Neuronal stem cell (in vitro differentiated cells): ENCODE data around the gene EPB41L5.
"Not testable (repeated sequence)": the region's sequence is repeated elsewhere in the genome, so short reads cannot be mapped to it uniquely, and the experiment has no call there.

Experiments
- DNase-seq: peaks from one replicate; pipeline ENCODE4 v3.0.0-alpha.2; 2013; ENCODE audit warnings: low spot score
- H2AFZ ChIP-seq: one replicate; pipeline ENCODE4 v1.6.1; 2013; ENCODE audit warnings: mild to moderate bottlenecking, low read length, inconsistent platforms
- H2AK5ac ChIP-seq: 2 replicates; pipeline ENCODE4 v1.6.1; 2013; ENCODE audit warnings: low read depth, mild to moderate bottlenecking, inconsistent platforms, low read length, moderate library complexity, mixed read lengths
- H2BK120ac ChIP-seq: 2 replicates; pipeline ENCODE4 v1.6.1; 2013; ENCODE audit warnings: low read depth, mild to moderate bottlenecking, inconsistent platforms, low read length, moderate library complexity, mixed read lengths
- H2BK12ac ChIP-seq: one replicate; pipeline ENCODE4 v1.6.1; 2013; ENCODE audit warnings: low read length, inconsistent platforms
- H2BK15ac ChIP-seq: 2 replicates; pipeline ENCODE4 v1.6.1; 2013; ENCODE audit warnings: mild to moderate bottlenecking, low read length, inconsistent platforms, mixed read lengths
- H2BK5ac ChIP-seq: one replicate; pipeline ENCODE4 v1.6.1; 2013; ENCODE audit warnings: inconsistent platforms, mild to moderate bottlenecking, low read length, moderate library complexity
- H3K14ac ChIP-seq: one replicate; pipeline ENCODE4 v1.6.1; 2013; ENCODE audit warnings: low read length, inconsistent platforms
- H3K18ac ChIP-seq: 2 replicates; pipeline ENCODE4 v1.6.1; 2013; ENCODE audit warnings: low read length, inconsistent platforms
- H3K23ac ChIP-seq: 2 replicates; pipeline ENCODE4 v1.6.1; 2013; ENCODE audit warnings: low read depth, mild to moderate bottlenecking, mixed read lengths, low read length, inconsistent platforms; ENCODE audit not compliant: poor library complexity
- H3K27ac ChIP-seq: replicated peaks from 3 replicates; pipeline ENCODE4 v1.5.1; 2013; ENCODE audit warnings: low read length, inconsistent platforms
- H3K27me3 ChIP-seq, 3 experiments: 2 replicates each; pipeline ENCODE4 v1.6.1; 2013; ENCODE audit warnings: low read length in 3 of 3, mild to moderate bottlenecking in 2 of 3, inconsistent platforms in 1 of 3, low read depth in 1 of 3, mixed read lengths in 1 of 3, moderate library complexity in 1 of 3; ENCODE audit not compliant: control insufficient read depth in 3 of 3, insufficient read depth in 3 of 3
- H3K36me3 ChIP-seq, 2 donors: replicated peaks in 1 of 2; 2 replicates each; pipeline ENCODE4 v1.6.1; 2013; ENCODE audit warnings: low read length in 2 of 2; ENCODE audit not compliant: control insufficient read depth in 2 of 2, insufficient read depth in 2 of 2
- H3K4ac ChIP-seq: 2 replicates; pipeline ENCODE4 v1.6.1; 2013; ENCODE audit warnings: inconsistent platforms, mild to moderate bottlenecking, low read length, moderate library complexity
- H3K4me1 ChIP-seq, 2 donors: 1 replicate in 1 of 2; 2 replicates in 1 of 2; pipeline ENCODE4 v1.6.1; 2013; ENCODE audit warnings: low read length in 2 of 2, low read depth in 1 of 2; ENCODE audit not compliant: control insufficient read depth in 2 of 2, insufficient read depth in 1 of 2
- H3K4me2 ChIP-seq: one replicate; pipeline ENCODE4 v1.6.1; 2013; ENCODE audit warnings: mild to moderate bottlenecking, low read length, inconsistent platforms; ENCODE audit not compliant: insufficient read depth, poor library complexity, severe bottlenecking
- H3K4me3 ChIP-seq, 2 donors: 2 replicates each; pipeline ENCODE4 v1.5.1; 2013; ENCODE audit warnings: low read length in 2 of 2, mild to moderate bottlenecking in 2 of 2, inconsistent platforms in 1 of 2, moderate library complexity in 1 of 2
- H3K79me1 ChIP-seq: one replicate; pipeline ENCODE4 v1.6.1; 2013; ENCODE audit warnings: low read depth, mild to moderate bottlenecking, inconsistent platforms, low read length, moderate library complexity
- H3K9ac ChIP-seq: one replicate; pipeline ENCODE4 v1.6.1; 2013; ENCODE audit warnings: mild to moderate bottlenecking, low read depth, low read length, inconsistent platforms; ENCODE audit not compliant: poor library complexity
- H3K9me3 ChIP-seq, 2 donors: replicated peaks in 1 of 2; 2 replicates each; pipeline versions ENCODE3 to v1.6.1; 2013; ENCODE audit warnings: low read length in 2 of 2, mild to moderate bottlenecking in 2 of 2, inconsistent platforms in 1 of 2, low read depth in 1 of 2, mixed read lengths in 1 of 2, moderate library complexity in 1 of 2; ENCODE audit not compliant: control insufficient read depth in 2 of 2, insufficient read depth in 1 of 2
- H4K8ac ChIP-seq: one replicate; pipeline ENCODE4 v1.6.1; 2013; ENCODE audit warnings: low read depth, mild to moderate bottlenecking, inconsistent platforms, low read length, moderate library complexity
- H4K91ac ChIP-seq: one replicate; pipeline ENCODE4 v1.6.1; 2013; ENCODE audit warnings: low read length, low read depth, mild to moderate bottlenecking, inconsistent platforms; ENCODE audit not compliant: poor library complexity
- WGBS, 2 donors: extraction: QIAGEN DNeasy Blood & Tissue Kit; methylation state at CpG; one replicate each; pipeline ENCODE4 v1.1.7; 2013; ENCODE audit warnings: missing lambda C conversion rate in 2 of 2, mixed read lengths in 1 of 2; ENCODE audit not compliant: insufficient read length in 2 of 2, insufficient replicate concordance in 1 of 2; ENCODE audit errors: extremely low coverage in 2 of 2; 5-methylcytosine and 5-hydroxymethylcytosine counted together

The EPB41L5 gene

DNA sequence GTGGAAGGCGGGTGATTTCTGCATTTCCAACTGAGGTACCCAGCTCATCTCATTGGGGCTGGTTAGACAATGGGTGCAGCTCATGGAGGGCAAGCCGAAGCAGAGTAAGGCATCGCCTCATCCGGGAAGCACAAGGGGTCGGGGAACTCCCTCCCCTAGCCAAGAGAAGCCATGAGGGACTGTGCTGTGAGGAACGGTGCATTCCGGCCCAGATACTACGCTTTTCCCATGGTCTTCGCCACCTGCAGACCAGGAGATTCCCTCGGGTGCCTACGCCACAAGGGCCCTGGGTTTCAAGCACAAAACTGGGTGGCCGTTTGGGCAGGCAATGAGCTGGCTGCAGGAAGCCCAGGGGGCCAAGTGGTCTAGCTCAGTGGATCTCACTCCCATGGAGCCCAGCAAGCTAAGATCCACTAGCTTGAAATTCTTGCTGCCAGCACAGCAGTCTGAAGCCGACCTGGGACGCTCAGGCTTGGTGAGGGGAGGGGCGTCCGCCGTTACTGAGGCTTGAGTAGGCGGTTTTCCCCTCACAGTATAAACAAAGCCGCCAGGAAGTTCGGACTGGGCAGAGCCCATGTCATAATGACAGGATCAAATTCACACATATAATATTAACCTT is 55.3 kb downstream of the EPB41L5 start:
- WGBS, 2 donors = no CpG with 5 or more reads among the region's 20 CpGs
- H4K8ac ChIP-seq, H3K36me3 ChIP-seq, H3K27ac ChIP-seq, H2AK5ac ChIP-seq, H2BK5ac ChIP-seq, H3K79me1 ChIP-seq, DNase-seq, H3K4me3 ChIP-seq, H3K4me1 ChIP-seq, H3K23ac ChIP-seq, H3K9me3 ChIP-seq, H3K27me3 ChIP-seq, H3K4ac ChIP-seq, H2AFZ ChIP-seq, H3K14ac ChIP-seq, H3K9ac ChIP-seq, H2BK15ac ChIP-seq, H3K4me2 ChIP-seq, H2BK120ac ChIP-seq, H4K91ac ChIP-seq: not testable (repeated sequence)
- peak overlapping the region; percentile 3 for H2BK12ac ChIP-seq
- peak overlapping the region; percentile 57 for H3K18ac ChIP-seq

DNA sequence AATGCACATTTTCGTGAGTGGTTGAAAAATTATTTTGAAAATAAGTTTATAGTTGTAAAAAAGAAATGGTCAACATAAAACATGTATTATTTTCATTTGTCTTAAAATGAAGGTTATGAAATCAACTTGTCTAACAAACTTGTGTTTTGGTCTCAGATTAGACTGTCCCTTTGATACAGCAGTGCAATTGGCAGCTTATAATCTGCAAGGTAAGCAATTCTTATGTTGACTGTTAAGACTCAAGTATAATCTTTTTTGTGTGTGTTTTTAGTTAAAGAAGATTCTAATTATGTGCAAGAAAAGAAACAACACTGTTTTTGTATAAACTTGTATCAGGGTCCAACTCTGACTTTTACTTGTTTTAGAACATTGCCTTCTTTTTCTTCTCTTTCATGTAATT is 62.7 kb downstream of the EPB41L5 start:
- Histone ChIP-seq H2AFZ (no peak overlapping the region), H3K4me3 (no peak overlapping the region), H3K4me1 (no peaks in the 10 kb centered on the region), H3K79me1 (no peaks in the 10 kb centered on the region), H3K9me3 (peaks cover 2 to 6% of the 10 kb centered on the region in 2 donors), H2AK5ac (no peak overlapping the region), H2BK5ac (no peak overlapping the region), H3K23ac (no peak overlapping the region), H2BK15ac (no peak overlapping the region), H2BK120ac (no peak overlapping the region), H3K4ac (no peak overlapping the region), H3K36me3 (peaks cover 4 to 42% of the 10 kb centered on the region in 2 donors), H4K8ac (no peak overlapping the region), H3K27me3 (no peaks in the 10 kb centered on the region), H3K4me2 (no peak overlapping the region), H3K18ac (no peak overlapping the region), H3K9ac (no peak overlapping the region), H4K91ac (no peak overlapping the region), H3K14ac (no peak overlapping the region), H3K27ac (no peak overlapping the region), H2BK12ac (no peak overlapping the region)
- DNase-seq = no peak
- 100% methylated on average over 1 of the region's 1 CpG for WGBS, 2 donors

DNA sequence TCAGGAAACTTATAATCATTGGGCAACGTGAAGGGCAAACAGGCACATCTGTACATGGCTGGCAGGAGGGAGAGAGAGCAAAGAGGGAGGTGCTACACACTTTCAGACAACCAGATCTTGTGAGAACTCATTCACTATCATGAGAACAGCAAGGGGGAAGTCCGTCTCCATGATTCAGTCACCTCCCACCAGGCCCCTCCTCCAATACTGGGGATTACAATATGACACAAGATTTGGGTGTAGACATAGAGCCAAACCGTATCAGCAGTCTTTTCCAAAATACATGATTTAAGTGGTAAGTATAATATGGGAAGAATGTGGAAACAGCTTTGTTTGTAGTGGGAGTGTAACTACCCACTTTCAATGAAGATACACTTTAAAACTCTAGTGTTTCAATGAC is 65.0 kb downstream of the EPB41L5 start:
- Histone ChIP-seq H4K91ac (no peak overlapping the region), H2AK5ac (no peak overlapping the region), H4K8ac (no peak overlapping the region), H3K36me3 (peaks cover 4 to 42% of the 10 kb centered on the region in 2 donors), H3K27me3 (no peaks in the 10 kb centered on the region), H2BK120ac (no peak overlapping the region), H2BK15ac (no peak overlapping the region), H3K23ac (no peak overlapping the region), H3K9ac (no peak overlapping the region), H3K27ac (no peak overlapping the region), H3K4me3 (no peak overlapping the region), H3K9me3 (peaks cover 2 to 5% of the 10 kb centered on the region in 2 donors), H3K79me1 (no peaks in the 10 kb centered on the region), H2AFZ (no peak overlapping the region), H3K4me1 (no peaks in the 10 kb centered on the region), H3K18ac (no peak overlapping the region), H2BK12ac (no peak overlapping the region), H3K14ac (no peak overlapping the region), H3K4me2 (no peak overlapping the region), H2BK5ac (no peak overlapping the region), H3K4ac (no peak overlapping the region)
- no peak for DNase-seq
- no CpG with 5 or more reads among the region's 3 CpGs for WGBS, 2 donors

DNA sequence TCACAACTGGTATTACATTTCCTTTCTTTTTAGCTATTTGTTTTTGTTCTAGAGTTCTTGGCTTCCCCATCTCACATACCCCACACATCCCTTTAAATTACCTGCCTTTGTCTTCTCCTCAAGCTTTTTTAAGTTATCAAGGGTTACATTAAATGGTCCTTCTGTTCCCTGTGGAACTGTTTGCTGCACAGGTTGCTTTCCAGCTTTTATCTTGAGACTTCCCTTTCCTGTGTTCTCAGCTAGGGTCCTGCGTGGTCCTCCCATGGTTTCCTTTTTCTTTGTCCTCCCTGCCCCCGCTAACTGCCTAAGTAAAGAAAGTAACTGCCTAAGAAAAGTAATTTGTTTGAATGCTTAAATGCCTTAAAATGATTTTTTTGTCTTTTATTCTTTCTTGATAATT is 66.8 kb downstream of the EPB41L5 start:
- Histone ChIP-seq H4K8ac (no peak overlapping the region), H3K27me3 (no peaks in the 10 kb centered on the region), H3K9me3 (peaks cover 2 to 5% of the 10 kb centered on the region in 2 donors), H3K23ac (no peak overlapping the region), H2AK5ac (no peak overlapping the region), H3K14ac (no peak overlapping the region), H2BK120ac (no peak overlapping the region), H2BK5ac (no peak overlapping the region), H3K79me1 (no peaks in the 10 kb centered on the region), H3K9ac (no peak overlapping the region), H3K4me1 (no peaks in the 10 kb centered on the region), H2AFZ (no peak overlapping the region), H2BK12ac (no peak overlapping the region), H2BK15ac (no peak overlapping the region), H3K18ac (no peak overlapping the region), H3K4me2 (no peak overlapping the region), H3K27ac (no peak overlapping the region), H3K36me3 (peaks cover 4 to 42% of the 10 kb centered on the region in 2 donors), H3K4me3 (no peak overlapping the region), H3K4ac (no peak overlapping the region), H4K91ac (no peak overlapping the region)
- no peak for DNase-seq
- no CpG with 5 or more reads among the region's 2 CpGs for WGBS, 2 donors
